Bronchial epithelial cell (primary cell): Measurements from ENCODE around the gene ST8SIA5. TPM values are rescaled to one million over a fixed set of nuclear protein-coding genes. Genes with fewer than 3 reads are reported as not detected.

Experiments used
- DNase-seq: peaks from one replicate; pipeline ENCODE4 v3.0.0-alpha.2; 2010; ENCODE audit warnings: low read depth
- FAIRE-seq: peaks from 2 replicates; lab custom pipeline; 2011; peaks lifted over from hg19 to GRCh38; lab: Jason Lieb, UNC
- H3K27me3 ChIP-seq: 2 replicates; pipeline ENCODE4 v1.5.1; 2011; ENCODE audit warnings: low read length; ENCODE audit not compliant: control insufficient read depth, insufficient read depth
- H3K36me3 ChIP-seq: 2 replicates; pipeline ENCODE4 v1.5.1; 2011; ENCODE audit warnings: low read length; ENCODE audit not compliant: control insufficient read depth, insufficient read depth
- H3K4me3 ChIP-seq: 2 replicates; pipeline ENCODE4 v1.5.1; 2011; ENCODE audit warnings: mild to moderate bottlenecking, low read depth, low read length, control low read depth
- total RNA-seq: library from RNA; depleted of rRNA; stranded (reverse); fragments of >200 nt; gene quantifications from 2 replicates; pipeline ENCODE4 v1.2.1, GENCODE V29; 2014
- TF ChIP-seq, protein P1 (sequence below): IDR thresholded peaks from 2 replicates; pipeline ENCODE4 v1.5.1; 2011; ENCODE audit warnings: mild to moderate bottlenecking, moderate library complexity, low read length, control low read depth, inconsistent platforms; ENCODE audit not compliant: insufficient read depth, severe bottlenecking

ST8SIA5 gene
- total RNA-seq, 1 donor from 2014 or later: not detected

DNA sequence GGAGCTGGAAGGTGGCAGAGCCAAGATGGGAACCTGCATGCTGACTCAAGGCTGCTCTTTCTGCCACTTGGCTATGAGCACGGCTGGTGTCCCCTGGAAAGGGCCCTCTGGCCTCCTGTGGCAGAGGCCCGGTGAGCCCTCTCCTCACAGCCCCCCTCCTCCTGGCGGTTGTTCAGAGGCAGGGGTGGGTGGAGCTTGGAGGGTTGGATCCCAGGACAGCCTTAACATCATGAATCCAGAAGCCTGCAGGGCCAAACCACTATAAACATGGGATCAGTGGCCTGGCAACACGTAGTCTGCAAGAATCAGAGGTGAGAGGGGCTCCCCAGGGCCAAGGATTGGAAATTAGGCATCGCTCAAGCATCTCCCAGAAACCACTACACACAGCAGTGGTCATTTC lies 51.3 kb downstream of the ST8SIA5 start:
- DNase-seq: no peak
- no peaks in the 10 kb centered on the region for H3K36me3 ChIP-seq
- FAIRE-seq: no peak
- TF ChIP-seq, protein P1, sequence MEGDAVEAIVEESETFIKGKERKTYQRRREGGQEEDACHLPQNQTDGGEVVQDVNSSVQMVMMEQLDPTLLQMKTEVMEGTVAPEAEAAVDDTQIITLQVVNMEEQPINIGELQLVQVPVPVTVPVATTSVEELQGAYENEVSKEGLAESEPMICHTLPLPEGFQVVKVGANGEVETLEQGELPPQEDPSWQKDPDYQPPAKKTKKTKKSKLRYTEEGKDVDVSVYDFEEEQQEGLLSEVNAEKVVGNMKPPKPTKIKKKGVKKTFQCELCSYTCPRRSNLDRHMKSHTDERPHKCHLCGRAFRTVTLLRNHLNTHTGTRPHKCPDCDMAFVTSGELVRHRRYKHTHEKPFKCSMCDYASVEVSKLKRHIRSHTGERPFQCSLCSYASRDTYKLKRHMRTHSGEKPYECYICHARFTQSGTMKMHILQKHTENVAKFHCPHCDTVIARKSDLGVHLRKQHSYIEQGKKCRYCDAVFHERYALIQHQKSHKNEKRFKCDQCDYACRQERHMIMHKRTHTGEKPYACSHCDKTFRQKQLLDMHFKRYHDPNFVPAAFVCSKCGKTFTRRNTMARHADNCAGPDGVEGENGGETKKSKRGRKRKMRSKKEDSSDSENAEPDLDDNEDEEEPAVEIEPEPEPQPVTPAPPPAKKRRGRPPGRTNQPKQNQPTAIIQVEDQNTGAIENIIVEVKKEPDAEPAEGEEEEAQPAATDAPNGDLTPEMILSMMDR: no peak
- no peak overlapping the region for H3K4me3 ChIP-seq
- no peaks in the 10 kb centered on the region for H3K27me3 ChIP-seq

DNA sequence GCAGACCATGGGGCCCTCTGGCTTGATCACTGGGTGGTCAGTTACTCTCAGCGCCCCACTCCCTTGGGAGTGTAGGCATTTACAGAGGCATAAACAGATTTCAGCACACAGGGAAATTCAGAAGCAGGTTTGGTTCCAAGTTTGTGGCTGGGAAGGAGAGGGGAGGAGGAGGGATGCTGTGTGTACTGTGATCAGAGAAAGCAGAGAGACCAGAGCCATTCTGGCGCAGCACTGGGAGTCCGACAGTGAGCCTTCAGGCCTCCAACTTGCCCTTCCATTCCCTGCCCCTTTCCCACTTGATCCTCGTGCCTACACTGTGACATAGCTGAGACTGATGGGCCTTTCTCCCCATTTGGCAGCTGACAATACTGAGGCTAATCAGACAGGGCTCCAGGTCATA lies 52.0 kb downstream of the ST8SIA5 start:
- no peak overlapping the region for H3K4me3 ChIP-seq
- H3K36me3 ChIP-seq: no peaks in the 10 kb centered on the region
- DNase-seq (no peak), FAIRE-seq (peak; percentile 79)
- TF ChIP-seq, protein P1: no peak
- no peaks in the 10 kb centered on the region for H3K27me3 ChIP-seq

DNA sequence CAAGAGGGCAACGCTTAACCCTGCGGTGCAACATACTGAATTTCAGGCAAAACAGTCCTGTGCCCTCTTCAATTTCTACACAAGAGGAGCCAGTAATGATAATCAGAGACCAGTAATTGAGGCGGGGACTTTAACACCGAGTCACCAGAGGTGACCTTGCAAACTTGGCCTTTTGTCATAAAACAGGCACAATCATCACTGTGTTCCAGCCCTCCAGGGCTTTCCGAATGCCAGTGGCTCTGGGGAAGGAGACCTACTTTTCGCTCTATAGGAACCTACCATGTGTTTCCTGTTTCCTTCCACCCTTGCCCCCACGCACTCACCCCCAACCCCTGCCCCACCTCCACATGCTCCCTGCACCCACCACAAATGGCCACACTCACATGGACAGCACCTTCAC lies 52.7 kb downstream of the ST8SIA5 start:
- Histone ChIP-seq H3K27me3 (no peaks in the 10 kb centered on the region), H3K36me3 (no peaks in the 10 kb centered on the region), H3K4me3 (no peak overlapping the region)
- TF ChIP-seq, protein P1: no peak
- DNase-seq: no peak
- no peak for FAIRE-seq

DNA sequence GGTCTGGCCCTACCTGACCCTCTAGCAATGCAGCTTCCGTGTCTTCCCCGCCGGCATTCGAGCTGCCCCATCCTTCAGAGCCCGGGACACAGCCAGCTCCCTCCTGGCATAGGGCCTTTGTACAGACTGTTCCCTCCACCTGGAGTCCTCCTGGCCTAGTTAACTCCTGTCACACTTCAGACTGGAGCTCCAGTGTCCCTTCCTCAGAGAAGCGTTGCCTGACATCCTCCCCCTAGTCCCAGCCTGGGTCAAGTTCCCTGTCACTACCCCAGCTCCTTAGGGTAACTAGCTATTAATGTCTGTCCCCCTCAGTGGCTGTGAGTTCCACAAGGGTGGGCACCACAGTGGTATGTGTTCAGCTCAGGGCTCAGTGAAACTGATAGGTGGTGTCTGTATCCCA lies 54.4 kb downstream of the ST8SIA5 start:
- Histone ChIP-seq H3K4me3 (no peak overlapping the region), H3K36me3 (no peaks in the 10 kb centered on the region), H3K27me3 (no peaks in the 10 kb centered on the region)
- DNase-seq (no peak), FAIRE-seq (no peak)
- TF ChIP-seq, protein P1: no peak

DNA sequence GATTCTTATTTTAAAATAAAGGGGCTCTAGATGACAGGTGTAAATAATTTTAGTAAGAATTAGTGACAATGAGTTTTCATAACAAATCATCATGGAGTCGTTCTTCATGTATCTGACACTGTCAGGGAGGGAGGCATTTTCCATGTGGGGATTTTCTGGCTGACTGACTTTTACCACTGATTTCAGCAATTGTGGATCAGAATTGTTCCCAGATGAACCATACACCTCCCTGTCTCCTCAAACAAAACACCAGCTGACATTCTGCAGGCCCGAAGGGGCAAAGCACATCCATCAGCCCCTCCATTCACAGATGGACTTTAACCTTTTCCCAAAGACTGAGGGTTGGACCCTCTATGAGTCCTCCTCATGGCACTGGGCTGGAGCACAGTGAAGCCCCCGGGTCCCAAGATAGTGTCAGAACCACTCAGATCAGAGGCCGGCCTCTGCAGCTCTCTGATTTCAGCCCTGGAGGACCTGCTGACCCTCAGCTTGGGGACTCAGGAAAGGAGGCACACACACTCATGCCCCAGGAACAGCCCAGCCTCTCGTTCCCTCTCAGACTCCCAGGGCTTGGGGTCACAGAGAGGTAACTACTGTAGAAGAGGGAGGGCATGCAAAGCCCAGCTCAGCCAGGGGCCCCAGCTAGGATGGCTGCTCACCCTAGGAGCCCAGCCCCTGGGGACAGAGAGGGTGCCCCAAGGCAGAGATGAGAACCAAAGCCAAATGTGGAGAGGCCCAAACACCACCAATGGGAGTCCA lies 56.6 kb downstream of the ST8SIA5 start:
- Histone ChIP-seq H3K27me3 (no peaks in the 10 kb centered on the region), H3K36me3 (no peaks in the 10 kb centered on the region), H3K4me3 (no peak overlapping the region)
- DNase-seq (no peak), FAIRE-seq (no peak)
- TF ChIP-seq, protein P1: no peak

DNA sequence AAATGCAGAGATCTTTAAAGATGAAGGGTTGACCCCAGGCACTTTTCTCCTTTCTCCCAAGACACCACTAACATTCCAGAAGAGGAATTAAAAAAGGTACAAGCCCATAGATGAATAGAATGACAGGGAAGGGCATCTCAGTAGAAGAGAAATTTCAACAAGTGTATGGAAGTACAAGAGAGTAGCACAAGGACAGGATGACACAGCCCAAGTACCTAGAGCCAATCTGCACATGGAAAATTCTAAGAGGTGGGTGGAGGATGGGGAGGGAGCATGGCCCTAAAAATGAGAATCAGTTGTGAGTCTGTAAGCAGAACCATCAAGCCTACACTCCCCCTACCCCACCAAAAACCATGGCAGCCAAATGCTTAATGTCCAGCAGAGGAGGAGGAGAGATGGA lies 60.2 kb downstream of the ST8SIA5 start:
- no peak overlapping the region for H3K4me3 ChIP-seq
- TF ChIP-seq, protein P1: no peak
- FAIRE-seq: no peak
- H3K27me3 ChIP-seq: no peaks in the 10 kb centered on the region
- H3K36me3 ChIP-seq: no peaks in the 10 kb centered on the region
- DNase-seq: no peak
